HepG2 (cell line): ENCODE measurements around the gene MIF. TPM values are rescaled to one million over a fixed set of nuclear protein-coding genes. Genes with fewer than 3 reads are reported as not detected.

Experiments used
- ATAC-seq: fragments of 200-7000 bp; cut with Tn5 transposase; 3 replicates; pipeline ENCODE4 v1.9.1; 2020; ENCODE audit warnings: mild to moderate bottlenecking, moderate library complexity
- BruUV-seq: library from RNA; stranded (reverse); fragments of 400-500 nt; replicated peaks from 2 replicates; lab custom pipeline; 2021; lab: Mats Ljungman, UMichigan
- CTCF ChIA-PET: fragments of 300-600 bp; formaldehyde crosslinking; extraction: SDS; loops from one replicate; lab custom pipeline; 2021; ENCODE audit warnings: low total read pairs, inconsistent platforms, low intra/inter-chr PET ratio; lab: Yijun Ruan, JAX
- POLR2A ChIA-PET: fragments of 350-600 bp; sonication (Branson Sonifier 250); formaldehyde crosslinking; loops from one replicate; lab custom pipeline; 2020; ENCODE audit warnings: antibody characterized with exemption, inconsistent platforms; lab: Yijun Ruan, JAX
- DNase-seq: peaks from one replicate; pipeline ENCODE4 v3.0.0-alpha.2; 2015; ENCODE audit warnings: low spot score
- FAIRE-seq: peaks from 3 replicates; lab custom pipeline; 2011; peaks lifted over from hg19 to GRCh38; lab: Jason Lieb, UNC
- H2AFZ ChIP-seq: one replicate; pipeline ENCODE4 v1.6.1; 2011; ENCODE audit warnings: low read length, inconsistent platforms
- H3K27ac ChIP-seq: fragments of 300-600 bp; 3 replicates; pipeline ENCODE4 v1.8.0; 2011; ENCODE audit warnings: mixed run types, mild to moderate bottlenecking, mixed read lengths, low read length, inconsistent platforms; ENCODE audit not compliant: insufficient read depth; ENCODE audit errors: extremely low read length
- H3K27me3 ChIP-seq, 2 experiments: fragments of 200-600 bp in 1 of 2; 2 replicates in 1 of 2; 3 replicates in 1 of 2; pipeline versions ENCODE4 v1.6.0 to v1.8.0; 2011; ENCODE audit warnings: low read length in 2 of 2, mild to moderate bottlenecking in 2 of 2, moderate library complexity in 2 of 2, inconsistent platforms in 1 of 2; ENCODE audit not compliant: insufficient read depth in 2 of 2, control insufficient read depth in 1 of 2
- H3K36me3 ChIP-seq, 2 experiments: fragments of 200-600 bp in 1 of 2; replicated peaks in 1 of 2; 2 replicates in 1 of 2; 3 replicates in 1 of 2; pipeline versions ENCODE4 v1.5.1 to v1.8.0; 2011; ENCODE audit warnings: low read length in 2 of 2, inconsistent platforms in 1 of 2; ENCODE audit not compliant: insufficient read depth in 2 of 2, control insufficient read depth in 1 of 2
- H3K4me1 ChIP-seq: 2 replicates; pipeline ENCODE4 v1.5.1; 2012; ENCODE audit warnings: low read length, inconsistent platforms; ENCODE audit not compliant: insufficient read depth
- H3K4me2 ChIP-seq: 2 replicates; pipeline ENCODE4 v1.6.0; 2011; ENCODE audit warnings: low read depth, low read length, inconsistent platforms
- H3K4me3 ChIP-seq, 3 experiments: fragments of 200-600 bp in 1 of 3; sonication (generic), shearing (Covaris generic) in 1 of 3; replicated peaks in 1 of 3; 2 replicates each; pipeline ENCODE4 v1.5.1; 2011 to 2016; ENCODE audit warnings: low read length in 3 of 3, inconsistent platforms in 2 of 3, low read depth in 2 of 3, mild to moderate bottlenecking in 2 of 3, control low read depth in 1 of 3, mixed read lengths in 1 of 3; ENCODE audit not compliant: insufficient read depth in 1 of 3
- H3K79me2 ChIP-seq: one replicate; pipeline ENCODE4 v1.6.1; 2011; ENCODE audit warnings: low read length, inconsistent platforms; ENCODE audit not compliant: insufficient read depth
- H3K9ac ChIP-seq: 2 replicates; pipeline ENCODE4 v1.6.0; 2011; ENCODE audit warnings: mild to moderate bottlenecking, low read depth, low read length, inconsistent platforms; ENCODE audit not compliant: insufficient read depth
- H3K9me3 ChIP-seq: 2 replicates; pipeline ENCODE4 v1.5.1; 2012; ENCODE audit warnings: mild to moderate bottlenecking, low read length
- H4K20me1 ChIP-seq: 2 replicates; pipeline ENCODE4 v1.6.0; 2011; ENCODE audit warnings: inconsistent platforms, mild to moderate bottlenecking, low read length, moderate library complexity; ENCODE audit not compliant: insufficient read depth
- ATF7-NPFF ChIP-seq: sonication (generic); formaldehyde crosslinking; IDR thresholded peaks from 2 replicates; pipeline ENCODE4 v1.8.1; 2023; ENCODE audit warnings: mild to moderate bottlenecking, low read depth, missing genetic modification reagents, moderate library complexity
- HNRNPUL1 ChIP-seq: fragments of 200-400 bp; formaldehyde crosslinking; IDR thresholded peaks from 2 replicates; pipeline ENCODE4 v1.6.1; 2017; ENCODE audit warnings: low read depth, mild to moderate bottlenecking, low read length, moderate library complexity
- IKZF4 ChIP-seq: sonication (generic); formaldehyde crosslinking; IDR thresholded peaks from 2 replicates; pipeline ENCODE4 v1.5.1; 2020; ENCODE audit warnings: borderline replicate concordance, mild to moderate bottlenecking, low read depth, missing genetic modification reagents; ENCODE audit errors: not compliant biosample characterization
- ZBTB33 ChIP-seq: sonication (generic); formaldehyde crosslinking; IDR thresholded peaks from 2 replicates; pipeline ENCODE4 v1.4.0; 2020; ENCODE audit warnings: missing genetic modification reagents
- WGBS: methylation state at CpG from one replicate; pipeline ENCODE4 v1.1.6; 2017; ENCODE audit warnings: low lambda C conversion rate; 5-methylcytosine and 5-hydroxymethylcytosine counted together
- in situ Hi-C: cut with HindIII; loops from 2 replicates; pipeline ENCODE4 v1.10.0; 2017; ENCODE audit warnings: low pct_unique_long_range_greater_than_20kb; ENCODE audit not compliant: extremely low pct_ligation_motif_present
- intact Hi-C: fragments of 100-400 bp; cut with micrococcal nuclease; formaldehyde crosslinking; loops from one replicate; pipeline ENCODE4 v1.10.0; 2022; ENCODE audit not compliant: unreplicated experiment
- polyA plus RNA-seq, 8 experiments: library from polyadenylated mRNA; depleted of rRNA in 3 of 8; stranded (reverse) in 7 of 8; unstranded in 1 of 8; fragments of >200 nt; fragmentation: Illumina TruSeq in 4 of 8; extraction: Trizol in 4 of 8; gene quantifications; 2 replicates each; pipeline versions ENCODE4 v1.2.1 to v1.2.3, GENCODE V29; 2011 to 2016; ENCODE audit warnings: low read depth in 4 of 8, missing spikeins in 1 of 8, mixed read lengths in 1 of 8; ENCODE audit not compliant: insufficient read depth in 1 of 8
- total RNA-seq, 5 experiments: library from RNA; depleted of rRNA; stranded (reverse); fragments of >200 nt; fragmentation: Illumina TruSeq; extraction: Trizol; gene quantifications; 2 replicates each; pipeline ENCODE4 v1.2.3, GENCODE V29; 2016; ENCODE audit warnings: low read depth in 1 of 5
- TF ChIP-seq, protein P1 (sequence below): sonication (generic); formaldehyde crosslinking; IDR thresholded peaks from 2 replicates; pipeline ENCODE4 v1.5.0; 2020; ENCODE audit warnings: missing genetic modification reagents
- TF ChIP-seq, protein P2 (sequence below): IDR thresholded peaks from 2 replicates; pipeline ENCODE4 v1.6.1; 2016; ENCODE audit warnings: missing biosample characterization, missing genetic modification reagents, low read depth

Gene MIF
- total and polyA plus RNA-seq, 2 of the 13 experiments (the other 11 are each of a cell fraction or from before 2014, with no cell fraction given): 634 to 675 TPM

GRCh38 chr22:23903328-23903971 lies 9.3 kb downstream of the MIF start:
- in situ Hi-C loops: no loop called here
- FAIRE-seq (no peak), DNase-seq (no peak), ATAC-seq (no peak)
- Histone ChIP-seq H4K20me1 (no peaks in the 10 kb centered on the region), H3K27ac (no peak overlapping the region), H2AFZ (no peak overlapping the region), H3K4me3 (no peak overlapping the region), H3K4me1 (peaks cover 21% of the 10 kb centered on the region), H3K79me2 (no peaks in the 10 kb centered on the region), H3K9ac (no peak overlapping the region), H3K27me3 (no peaks in the 10 kb centered on the region), H3K36me3 (no peaks in the 10 kb centered on the region), H3K9me3 (no peaks in the 10 kb centered on the region), H3K4me2 (no peak overlapping the region)
- no TSS peak for BruUV-seq
- WGBS: 97% methylated on average over 6 of the region's 8 CpGs
- intact Hi-C loops: no loop called here
- CTCF ChIA-PET: no interaction called here
- TF ChIP-seq, protein P1, sequence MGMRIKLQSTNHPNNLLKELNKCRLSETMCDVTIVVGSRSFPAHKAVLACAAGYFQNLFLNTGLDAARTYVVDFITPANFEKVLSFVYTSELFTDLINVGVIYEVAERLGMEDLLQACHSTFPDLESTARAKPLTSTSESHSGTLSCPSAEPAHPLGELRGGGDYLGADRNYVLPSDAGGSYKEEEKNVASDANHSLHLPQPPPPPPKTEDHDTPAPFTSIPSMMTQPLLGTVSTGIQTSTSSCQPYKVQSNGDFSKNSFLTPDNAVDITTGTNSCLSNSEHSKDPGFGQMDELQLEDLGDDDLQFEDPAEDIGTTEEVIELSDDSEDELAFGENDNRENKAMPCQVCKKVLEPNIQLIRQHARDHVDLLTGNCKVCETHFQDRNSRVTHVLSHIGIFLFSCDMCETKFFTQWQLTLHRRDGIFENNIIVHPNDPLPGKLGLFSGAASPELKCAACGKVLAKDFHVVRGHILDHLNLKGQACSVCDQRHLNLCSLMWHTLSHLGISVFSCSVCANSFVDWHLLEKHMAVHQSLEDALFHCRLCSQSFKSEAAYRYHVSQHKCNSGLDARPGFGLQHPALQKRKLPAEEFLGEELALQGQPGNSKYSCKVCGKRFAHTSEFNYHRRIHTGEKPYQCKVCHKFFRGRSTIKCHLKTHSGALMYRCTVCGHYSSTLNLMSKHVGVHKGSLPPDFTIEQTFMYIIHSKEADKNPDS (CRISPR knock-in tag): no peak
- TF ChIP-seq ZBTB33 (CRISPR knock-in tag): peak; percentile 84; the same call in 1 of the 2 replicates
- TF ChIP-seq IKZF4 (CRISPR knock-in tag): no peak
- no peak for TF ChIP-seq HNRNPUL1
- no peak for TF ChIP-seq ATF7-NPFF (CRISPR knock-in tag)
- TF ChIP-seq, protein P2, sequence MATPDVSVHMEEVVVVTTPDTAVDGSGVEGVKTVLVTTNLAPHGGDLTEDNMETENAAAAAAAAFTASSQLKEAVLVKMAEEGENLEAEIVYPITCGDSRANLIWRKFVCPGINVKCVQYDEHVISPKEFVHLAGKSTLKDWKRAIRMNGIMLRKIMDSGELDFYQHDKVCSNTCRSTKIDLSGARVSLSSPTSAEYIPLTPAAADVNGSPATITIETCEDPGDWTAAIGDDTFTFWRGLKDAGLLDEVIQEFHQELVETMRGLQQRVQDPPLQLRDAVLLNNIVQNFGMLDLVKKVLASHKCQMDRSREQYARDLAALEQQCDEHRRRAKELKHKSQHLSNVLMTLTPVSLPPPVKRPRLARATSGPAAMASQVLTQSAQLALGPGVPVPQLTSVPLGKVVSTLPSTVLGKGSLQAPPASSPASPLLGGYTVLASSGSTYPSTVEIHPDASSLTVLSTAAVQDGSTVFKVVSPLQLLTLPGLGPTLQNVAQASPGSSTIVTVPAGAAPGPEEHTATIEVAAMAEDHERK (CRISPR knock-in tag): no peak
- POLR2A ChIA-PET: interaction anchor here (1.1 to 3.2 kb wide), 4 partner anchors 9 to 46 kb away, joined by 4 to 15 read pairs (median 6); partner anchors contain the start of gene MIF
